ENCODE results near the gene MCAT. TPM values are rescaled to one million over a fixed set of nuclear protein-coding genes. Genes with fewer than 3 reads are reported as not detected.

MCAT gene
- total RNA-seq, 1 donor from 2014 or later: 11.8 TPM

DNA sequence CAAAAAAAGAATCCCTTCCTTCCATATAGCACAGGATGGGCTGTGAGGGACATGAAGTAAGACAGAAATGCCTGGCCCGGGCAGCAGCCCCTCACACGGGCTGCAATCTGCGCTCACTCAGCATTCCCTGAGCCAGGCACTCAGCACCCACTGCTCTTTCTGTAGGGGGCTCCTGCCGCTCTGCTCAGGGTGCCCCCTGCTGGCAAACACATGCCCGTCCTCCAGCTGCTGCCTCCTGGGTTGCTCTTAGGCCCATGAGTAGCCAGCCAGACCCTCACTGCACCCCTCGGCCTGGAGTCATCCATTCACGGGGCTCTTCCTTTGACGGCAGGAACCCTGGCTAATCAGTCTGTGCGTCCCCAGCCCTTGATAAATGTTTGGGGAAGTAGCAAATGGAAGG, 6.9 kb downstream of the MCAT start:
- no peak for FAIRE-seq
- TF ChIP-seq, protein P1, sequence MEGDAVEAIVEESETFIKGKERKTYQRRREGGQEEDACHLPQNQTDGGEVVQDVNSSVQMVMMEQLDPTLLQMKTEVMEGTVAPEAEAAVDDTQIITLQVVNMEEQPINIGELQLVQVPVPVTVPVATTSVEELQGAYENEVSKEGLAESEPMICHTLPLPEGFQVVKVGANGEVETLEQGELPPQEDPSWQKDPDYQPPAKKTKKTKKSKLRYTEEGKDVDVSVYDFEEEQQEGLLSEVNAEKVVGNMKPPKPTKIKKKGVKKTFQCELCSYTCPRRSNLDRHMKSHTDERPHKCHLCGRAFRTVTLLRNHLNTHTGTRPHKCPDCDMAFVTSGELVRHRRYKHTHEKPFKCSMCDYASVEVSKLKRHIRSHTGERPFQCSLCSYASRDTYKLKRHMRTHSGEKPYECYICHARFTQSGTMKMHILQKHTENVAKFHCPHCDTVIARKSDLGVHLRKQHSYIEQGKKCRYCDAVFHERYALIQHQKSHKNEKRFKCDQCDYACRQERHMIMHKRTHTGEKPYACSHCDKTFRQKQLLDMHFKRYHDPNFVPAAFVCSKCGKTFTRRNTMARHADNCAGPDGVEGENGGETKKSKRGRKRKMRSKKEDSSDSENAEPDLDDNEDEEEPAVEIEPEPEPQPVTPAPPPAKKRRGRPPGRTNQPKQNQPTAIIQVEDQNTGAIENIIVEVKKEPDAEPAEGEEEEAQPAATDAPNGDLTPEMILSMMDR (IDR thresholded peaks at IDR 0.05; ENCODE audit: insufficient read depth, low read length, severe bottlenecking): peak; percentile 85
- Histone ChIP-seq H3K27me3 (ENCODE audit: control insufficient read depth, insufficient read depth, low read length) (no peaks in the 10 kb centered on the region), H3K36me3 (ENCODE audit: control insufficient read depth, insufficient read depth, low read length) (peaks cover 31% of the 10 kb centered on the region), H3K4me3 (ENCODE audit: low read depth, low read length) (no peak overlapping the region)
- DNase-seq (ENCODE audit: low read depth): no peak

DNA sequence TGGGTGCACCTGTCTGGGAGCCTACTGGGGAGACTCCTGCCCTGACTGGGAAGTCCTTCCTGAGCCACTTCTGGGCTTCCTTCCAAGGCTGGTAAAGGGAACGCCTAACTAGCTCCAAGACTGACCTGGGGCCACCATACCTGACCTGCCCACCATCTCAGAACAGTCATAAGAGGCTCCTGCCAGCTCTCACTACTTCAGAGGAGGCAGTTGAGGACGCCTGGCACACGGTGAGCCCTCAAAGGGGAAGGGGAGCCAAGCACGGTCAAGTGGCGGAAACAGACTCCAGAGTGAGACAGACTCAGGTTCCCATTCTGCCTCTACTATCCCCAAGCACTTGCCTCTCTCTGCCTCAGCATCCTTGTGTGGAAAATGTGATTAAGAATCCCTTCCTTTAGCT, 7.6 kb downstream of the MCAT start:
- H3K36me3 ChIP-seq (ENCODE audit: control insufficient read depth, insufficient read depth, low read length): peaks cover 26% of the 10 kb centered on the region
- no peak for DNase-seq (ENCODE audit: low read depth)
- TF ChIP-seq, protein P1 (IDR thresholded peaks at IDR 0.05; ENCODE audit: insufficient read depth, low read length, severe bottlenecking): no peak
- no peaks in the 10 kb centered on the region for H3K27me3 ChIP-seq (ENCODE audit: control insufficient read depth, insufficient read depth, low read length)
- no peak overlapping the region for H3K4me3 ChIP-seq (ENCODE audit: low read depth, low read length)
- FAIRE-seq: peak; percentile 91

DNA sequence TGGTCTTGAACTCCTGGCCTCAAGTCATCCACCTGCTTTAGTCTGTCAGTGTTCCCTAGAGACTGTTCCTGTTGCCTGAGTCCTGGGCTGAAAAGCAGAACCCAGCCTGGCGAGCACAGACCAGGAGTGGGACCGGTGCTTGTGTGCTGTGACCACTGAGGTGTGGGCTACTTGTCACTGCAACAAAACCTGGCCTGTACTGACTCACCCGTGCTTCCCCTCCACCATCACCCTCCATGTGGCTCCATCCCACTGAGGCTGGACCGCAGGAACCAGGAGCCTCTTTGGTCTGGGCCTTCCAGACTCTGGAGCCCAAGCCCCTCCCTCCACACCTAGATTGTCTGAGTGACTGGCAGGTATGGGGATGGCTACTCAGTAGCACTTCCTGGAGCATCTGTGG, 8.6 kb downstream of the MCAT start:
- H3K4me3 ChIP-seq (ENCODE audit: low read depth, low read length): no peak overlapping the region
- H3K27me3 ChIP-seq (ENCODE audit: control insufficient read depth, insufficient read depth, low read length): no peaks in the 10 kb centered on the region
- H3K36me3 ChIP-seq (ENCODE audit: control insufficient read depth, insufficient read depth, low read length): peaks cover 27% of the 10 kb centered on the region
- DNase-seq (ENCODE audit: low read depth): no peak
- no peak for FAIRE-seq
- TF ChIP-seq, protein P1 (IDR thresholded peaks at IDR 0.05; ENCODE audit: insufficient read depth, low read length, severe bottlenecking): no peak

DNA sequence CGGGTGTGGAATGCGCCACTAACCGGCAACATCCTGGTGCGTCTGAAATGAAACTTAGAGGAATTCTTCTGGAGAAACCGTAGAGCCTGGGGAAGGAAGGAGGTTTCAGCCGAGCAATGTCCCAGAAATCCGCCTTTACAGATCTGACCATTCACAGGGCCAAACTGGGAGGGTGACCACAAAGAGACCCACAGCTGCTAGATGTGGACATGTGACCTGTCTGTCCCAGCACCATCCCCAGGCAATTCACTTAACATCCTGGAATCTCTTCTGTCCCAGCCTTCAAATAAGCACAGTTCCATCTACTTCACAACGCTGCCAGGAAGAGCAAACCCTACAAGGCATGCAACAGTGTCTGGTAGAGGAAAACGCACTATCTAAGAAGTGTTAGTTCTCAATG, 9.8 kb downstream of the MCAT start:
- FAIRE-seq: no peak
- Histone ChIP-seq H3K27me3 (ENCODE audit: control insufficient read depth, insufficient read depth, low read length) (no peaks in the 10 kb centered on the region), H3K4me3 (ENCODE audit: low read depth, low read length) (no peak overlapping the region), H3K36me3 (ENCODE audit: control insufficient read depth, insufficient read depth, low read length) (peaks cover 27% of the 10 kb centered on the region)
- TF ChIP-seq, protein P1 (IDR thresholded peaks at IDR 0.05; ENCODE audit: insufficient read depth, low read length, severe bottlenecking): no peak
- DNase-seq (ENCODE audit: low read depth): no peak

DNA sequence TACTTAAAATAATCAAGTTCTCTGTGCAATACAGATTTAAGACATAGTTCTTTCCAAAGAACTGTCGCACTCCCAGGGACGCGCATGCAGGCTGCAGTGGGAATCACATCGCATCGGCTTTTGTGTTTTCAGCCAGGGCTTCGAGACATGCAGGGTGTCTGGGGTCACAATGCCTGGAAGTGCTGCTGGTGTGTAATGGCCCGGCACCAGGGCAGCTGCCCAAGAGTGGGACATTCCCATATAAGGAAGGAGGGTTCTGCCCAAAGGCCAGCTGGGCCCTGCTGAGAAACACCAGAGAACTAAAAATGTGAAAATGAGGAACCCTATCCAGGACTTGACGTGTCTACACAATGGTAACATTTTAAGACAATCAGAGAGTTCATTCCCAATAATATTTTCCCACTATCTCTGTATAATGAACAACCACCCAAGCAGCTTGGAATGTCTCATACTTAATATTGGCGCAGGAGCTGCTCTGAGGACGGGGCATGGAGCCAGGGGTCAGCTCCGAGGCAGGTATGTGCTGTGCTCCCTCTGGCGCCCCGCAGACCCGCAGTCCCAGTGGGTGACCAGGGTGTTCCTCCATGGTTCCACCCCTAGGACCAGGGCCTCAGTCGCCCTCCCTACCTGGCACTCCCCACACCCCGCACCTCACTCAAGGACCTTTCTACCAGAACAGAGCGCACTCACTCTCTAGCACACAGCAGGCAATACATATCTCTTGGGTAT, 11.3 kb downstream of the MCAT start:
- Histone ChIP-seq H3K4me3 (ENCODE audit: low read depth, low read length) (no peak overlapping the region), H3K36me3 (ENCODE audit: control insufficient read depth, insufficient read depth, low read length) (peaks cover 23% of the 10 kb centered on the region), H3K27me3 (ENCODE audit: control insufficient read depth, insufficient read depth, low read length) (no peaks in the 10 kb centered on the region)
- TF ChIP-seq, protein P1 (IDR thresholded peaks at IDR 0.05; ENCODE audit: insufficient read depth, low read length, severe bottlenecking): no peak
- DNase-seq (ENCODE audit: low read depth) (no peak), FAIRE-seq (no peak)
